BE2C (cell line): ENCODE measurements around the gene TBC1D22A.

ENCODE experiments used
- DNase-seq: peaks from one replicate; pipeline ENCODE4 v3.0.0-alpha.2; 2020
- H3K27me3 ChIP-seq: fragments of 250-450 bp; sonication (Bioruptor Pico); 2 replicates; pipeline ENCODE4 v1.5.1; 2020; ENCODE audit warnings: mild to moderate bottlenecking
- H3K36me3 ChIP-seq: fragments of 250-450 bp; sonication (Bioruptor Pico); 2 replicates; pipeline ENCODE4 v1.5.1; 2020; ENCODE audit warnings: mild to moderate bottlenecking
- H3K4me1 ChIP-seq: fragments of 250-450 bp; sonication (Bioruptor Pico); 2 replicates; pipeline ENCODE4 v1.5.1; 2020
- H3K4me3 ChIP-seq: 2 replicates; pipeline ENCODE4 v1.5.1; 2011; ENCODE audit warnings: low read depth, low read length
- H3K9me3 ChIP-seq: fragments of 250-450 bp; sonication (Bioruptor Pico); 2 replicates; pipeline ENCODE4 v1.5.1; 2020
- CTCF ChIP-seq: IDR thresholded peaks from 2 replicates; pipeline ENCODE4 v1.5.1; 2012; ENCODE audit warnings: mild to moderate bottlenecking, low read depth, low read length

Gene TBC1D22A

GRCh38 chr22:46911346-46911745 is 148.9 kb downstream of the TBC1D22A start:
- no peak overlapping the region for H3K4me3 ChIP-seq
- DNase-seq: no peak
- H3K27me3 ChIP-seq: no peaks in the 10 kb centered on the region
- no peaks in the 10 kb centered on the region for H3K9me3 ChIP-seq
- no peaks in the 10 kb centered on the region; the same call in 1 of the 2 replicates for H3K36me3 ChIP-seq
- no peaks in the 10 kb centered on the region for H3K4me1 ChIP-seq
- no peak for TF ChIP-seq CTCF

GRCh38 chr22:46913351-46913750 is 150.9 kb downstream of the TBC1D22A start:
- Histone ChIP-seq H3K27me3 (no peaks in the 10 kb centered on the region), H3K4me1 (no peaks in the 10 kb centered on the region), H3K36me3 (no peaks in the 10 kb centered on the region; the same call in 1 of the 2 replicates), H3K4me3 (no peak overlapping the region), H3K9me3 (no peaks in the 10 kb centered on the region)
- no peak for DNase-seq
- no peak for TF ChIP-seq CTCF

GRCh38 chr22:46914481-46914880 is 152.0 kb downstream of the TBC1D22A start:
- TF ChIP-seq CTCF: no peak
- Histone ChIP-seq H3K4me3 (no peak overlapping the region), H3K36me3 (no peaks in the 10 kb centered on the region; the same call in 1 of the 2 replicates), H3K27me3 (no peaks in the 10 kb centered on the region), H3K4me1 (no peaks in the 10 kb centered on the region), H3K9me3 (no peaks in the 10 kb centered on the region)
- no peak for DNase-seq

- Histone ChIP-seq H3K36me3 (no peaks in the 10 kb centered on the region; the same call in 1 of the 2 replicates), H3K4me3 (no peak overlapping the region), H3K9me3 (no peaks in the 10 kb centered on the region), H3K4me1 (no peaks in the 10 kb centered on the region), H3K27me3 (no peaks in the 10 kb centered on the region)
- no peak for TF ChIP-seq CTCF
- no peak for DNase-seq
These were observed 152.8 kb downstream of the TBC1D22A start for GRCh38 chr22:46914916-46915894.

- Histone ChIP-seq H3K9me3 (no peaks in the 10 kb centered on the region; the same call in 1 of the 2 replicates), H3K4me1 (no peaks in the 10 kb centered on the region), H3K36me3 (no peaks in the 10 kb centered on the region; the same call in 1 of the 2 replicates), H3K27me3 (no peaks in the 10 kb centered on the region), H3K4me3 (no peak overlapping the region)
- DNase-seq: no peak
- TF ChIP-seq CTCF: no peak
These were observed 153.7 kb downstream of the TBC1D22A start for GRCh38 chr22:46915950-46916730.
